Activated CD4-positive, alpha-beta memory T cell treated with anti-CD3 and anti-CD28 coated beads for 36 hours (primary cell): ENCODE measurements around the gene CELF2. TPM values are rescaled to one million over a fixed set of nuclear protein-coding genes. Genes with fewer than 3 reads are reported as not detected.
"Not testable (repeated sequence)": the region's sequence is repeated elsewhere in the genome, so short reads cannot be mapped to it uniquely, and the experiment has no call there.

Experiments
- CTCF ChIA-PET: fragments of 350-600 bp; sonication (Branson Sonifier 250); formaldehyde crosslinking; loops from one replicate; lab custom pipeline; 2021; ENCODE audit warnings: antibody characterized with exemption, inconsistent platforms; lab: Charles Lee
- POLR2A ChIA-PET: fragments of 350-600 bp; sonication (Branson Sonifier 250); formaldehyde crosslinking; loops from one replicate; lab custom pipeline; 2021; ENCODE audit warnings: antibody characterized with exemption; lab: Charles Lee
- DNase-seq: peaks from one replicate; pipeline ENCODE4 v3.0.0-alpha.2; 2020
- H3K27ac Mint-ChIP-seq: one replicate; pipeline ENCODE4 v1.8.0; 2021; ENCODE audit warnings: mixed read lengths
- H3K27me3 Mint-ChIP-seq: one replicate; pipeline ENCODE4 v1.8.0; 2021; ENCODE audit warnings: mixed read lengths
- H3K36me3 Mint-ChIP-seq: one replicate; pipeline ENCODE4 v1.8.0; 2021; ENCODE audit warnings: mixed read lengths
- H3K4me1 Mint-ChIP-seq: one replicate; pipeline ENCODE4 v1.8.0; 2021; ENCODE audit warnings: low read depth, mixed read lengths
- H3K4me3 Mint-ChIP-seq: one replicate; pipeline ENCODE4 v1.8.0; 2021; ENCODE audit warnings: mild to moderate bottlenecking, mixed read lengths
- H3K9me3 Mint-ChIP-seq: one replicate; pipeline ENCODE4 v1.8.0; 2021; ENCODE audit warnings: mixed read lengths
- intact Hi-C: fragments of 100-400 bp; cut with micrococcal nuclease; formaldehyde crosslinking; loops from one replicate; pipeline ENCODE4 v1.15.1; 2023
- total RNA-seq, 2 experiments: library from RNA; stranded (reverse); gene quantifications; one replicate each; pipeline ENCODE4 v1.2.3, GENCODE V29; 2021

Gene CELF2
- total RNA-seq, 2 experiments from 2014 or later = 109 to 113 TPM

- H3K27ac Mint-ChIP-seq = no peak overlapping the region
- DNase-seq = no peak
- H3K9me3 Mint-ChIP-seq = no peaks in the 10 kb centered on the region
- H3K27me3 Mint-ChIP-seq = no peaks in the 10 kb centered on the region
- H3K36me3 Mint-ChIP-seq = peaks cover 82% of the 10 kb centered on the region
- ChIA-PET POLR2A (interaction anchor here (0.6 to 12.3 kb wide), 14 partner anchors 11 to 93 kb away, joined by 3 to 253 read pairs (median 12); no protein-coding TSS in a partner anchor), CTCF (interaction anchor here (0.7 to 5.0 kb wide), 7 partner anchors 9 to 91 kb away, joined by 3 to 41 read pairs (median 7); no protein-coding TSS in a partner anchor)
- intact Hi-C loops = loop anchor here (1.0 to 10.0 kb wide), 5 partner anchors 15 to 945 kb away; partner anchors contain the start of gene SEC61A2
- peaks cover 95% of the 10 kb centered on the region for H3K4me1 Mint-ChIP-seq
- peak overlapping the region; percentile 89 for H3K4me3 Mint-ChIP-seq
Observed at GRCh38 chr10:11179516-11180105, 161.9 kb downstream of the CELF2 start.

- intact Hi-C loops = loop anchor here (1.0 to 5.0 kb wide), 2 partner anchors 20 to 33 kb away; no protein-coding TSS in a partner anchor
- Mint-ChIP-seq H3K27ac (no peak overlapping the region), H3K36me3 (peaks cover 82% of the 10 kb centered on the region), H3K9me3 (peaks cover 6% of the 10 kb centered on the region), H3K4me3 (peak overlapping the region; percentile 89), H3K4me1 (peaks cover 94% of the 10 kb centered on the region), H3K27me3 (no peaks in the 10 kb centered on the region)
- CTCF ChIA-PET = interaction anchor here (0.7 to 5.0 kb wide), 4 partner anchors 9 to 90 kb away, joined by 3 to 41 read pairs (median 18); no protein-coding TSS in a partner anchor
- DNase-seq = peak; percentile 85
- POLR2A ChIA-PET = interaction anchor here (1.0 to 12.3 kb wide), 10 partner anchors 11 to 90 kb away, joined by 3 to 253 read pairs (median 18); no protein-coding TSS in a partner anchor
Observed at GRCh38 chr10:11180228-11180627, 162.6 kb downstream of the CELF2 start.

GRCh38 chr10:11181978-11182377 is 164.3 kb downstream of the CELF2 start:
- no peaks in the 10 kb centered on the region for H3K27me3 Mint-ChIP-seq
- peaks cover 85% of the 10 kb centered on the region for H3K36me3 Mint-ChIP-seq
- CTCF ChIA-PET = interaction anchor here (0.7 to 5.0 kb wide), 5 partner anchors 9 to 54 kb away, joined by 3 to 41 read pairs (median 3); no protein-coding TSS in a partner anchor
- peaks cover 94% of the 10 kb centered on the region for H3K4me1 Mint-ChIP-seq
- no peak for DNase-seq
- intact Hi-C loops = loop anchor here (5.0 kb wide), 1 partner anchor 35 kb away; no protein-coding TSS in a partner anchor
- H3K9me3 Mint-ChIP-seq = peaks cover 11% of the 10 kb centered on the region
- H3K27ac Mint-ChIP-seq = no peak overlapping the region
- POLR2A ChIA-PET = interaction anchor here (0.9 to 12.3 kb wide), 9 partner anchors 9 to 56 kb away, joined by 3 to 253 read pairs (median 4); no protein-coding TSS in a partner anchor
- no peak overlapping the region for H3K4me3 Mint-ChIP-seq

GRCh38 chr10:11183015-11183414 is 165.3 kb downstream of the CELF2 start:
- Mint-ChIP-seq H3K27me3 (no peaks in the 10 kb centered on the region), H3K27ac (no peak overlapping the region), H3K9me3 (peaks cover 11% of the 10 kb centered on the region), H3K4me3 (peak overlapping the region; percentile 31), H3K36me3 (peaks cover 87% of the 10 kb centered on the region), H3K4me1 (peaks cover 93% of the 10 kb centered on the region)
- intact Hi-C loops = loop anchor here (5.0 kb wide), 1 partner anchor 36 kb away; no protein-coding TSS in a partner anchor
- CTCF ChIA-PET = interaction anchor here (0.6 to 1.5 kb wide), 6 partner anchors 10 to 66 kb away, joined by 3 to 4 read pairs (median 3); no protein-coding TSS in a partner anchor
- POLR2A ChIA-PET = interaction anchor here (1.0 to 12.3 kb wide), 8 partner anchors 8 to 60 kb away, joined by 3 to 253 read pairs (median 5); no protein-coding TSS in a partner anchor
- DNase-seq = no peak

- peak overlapping the region; percentile 62 for H3K27ac Mint-ChIP-seq
- peaks cover 86% of the 10 kb centered on the region for H3K36me3 Mint-ChIP-seq
- no peak overlapping the region for H3K4me3 Mint-ChIP-seq
- intact Hi-C loops = loop anchor here (5.0 kb wide), 1 partner anchor 37 kb away; no protein-coding TSS in a partner anchor
- ChIA-PET POLR2A (no interaction called here), CTCF (no interaction called here)
- H3K4me1 Mint-ChIP-seq = peaks cover 93% of the 10 kb centered on the region
- DNase-seq = no peak
- peaks cover 11% of the 10 kb centered on the region for H3K9me3 Mint-ChIP-seq
- H3K27me3 Mint-ChIP-seq = no peaks in the 10 kb centered on the region
Observed at GRCh38 chr10:11184093-11184492, 166.4 kb downstream of the CELF2 start.

- peak overlapping the region; percentile 63 for H3K27ac Mint-ChIP-seq
- peaks cover 94% of the 10 kb centered on the region for H3K4me1 Mint-ChIP-seq
- CTCF ChIA-PET, H3K4me3 Mint-ChIP-seq, H3K27me3 Mint-ChIP-seq, POLR2A ChIA-PET, intact Hi-C loops, DNase-seq: not testable (repeated sequence)
- H3K9me3 Mint-ChIP-seq = peaks cover 11% of the 10 kb centered on the region
- H3K36me3 Mint-ChIP-seq = peaks cover 83% of the 10 kb centered on the region
Observed at GRCh38 chr10:11185128-11185665, 167.5 kb downstream of the CELF2 start.

- Mint-ChIP-seq H3K27me3 (no peaks in the 10 kb centered on the region), H3K4me3 (peak overlapping the region; percentile 26), H3K4me1 (peaks cover 97% of the 10 kb centered on the region), H3K36me3 (peaks cover 76% of the 10 kb centered on the region), H3K27ac (peak overlapping the region; percentile 63), H3K9me3 (peaks cover 11% of the 10 kb centered on the region)
- POLR2A ChIA-PET = no interaction called here
- intact Hi-C loops = no loop called here
- DNase-seq = no peak
- CTCF ChIA-PET = no interaction called here
Observed at GRCh38 chr10:11186374-11186773, 168.7 kb downstream of the CELF2 start.

- intact Hi-C loops = no loop called here
- Mint-ChIP-seq H3K9me3 (peaks cover 10% of the 10 kb centered on the region), H3K4me1 (peaks cover 94% of the 10 kb centered on the region), H3K36me3 (peaks cover 71% of the 10 kb centered on the region), H3K27me3 (no peaks in the 10 kb centered on the region), H3K4me3 (no peak overlapping the region), H3K27ac (peak overlapping the region; percentile 47)
- ChIA-PET POLR2A (interaction anchor here (1.0 to 1.1 kb wide), 3 partner anchors 8 to 12 kb away, joined by 3 to 4 read pairs (median 3); no protein-coding TSS in a partner anchor), CTCF (interaction anchor here (1.1 kb wide), 1 partner anchor 82 kb away, joined by 3 read pairs; no protein-coding TSS in a partner anchor)
- no peak for DNase-seq
Observed at GRCh38 chr10:11189582-11190376, 172.1 kb downstream of the CELF2 start.

- POLR2A ChIA-PET = interaction anchor here (1.0 to 1.1 kb wide), 2 partner anchors 9 to 11 kb away, joined by 3 to 4 read pairs; no protein-coding TSS in a partner anchor
- Mint-ChIP-seq H3K27me3 (no peaks in the 10 kb centered on the region), H3K4me3 (no peak overlapping the region), H3K9me3 (no peaks in the 10 kb centered on the region), H3K27ac (peak overlapping the region; percentile 89), H3K4me1 (peaks cover 95% of the 10 kb centered on the region), H3K36me3 (peaks cover 70% of the 10 kb centered on the region)
- CTCF ChIA-PET = interaction anchor here (1.1 kb wide), 1 partner anchor 81 kb away, joined by 3 read pairs; no protein-coding TSS in a partner anchor
- intact Hi-C loops = no loop called here
- no peak for DNase-seq
Observed at GRCh38 chr10:11191190-11191589, 173.5 kb downstream of the CELF2 start.

GRCh38 chr10:11191678-11192077 is 174.0 kb downstream of the CELF2 start:
- ChIA-PET CTCF (no interaction called here), POLR2A (interaction anchor here (0.7 to 1.0 kb wide), 2 partner anchors 10 to 13 kb away, joined by 3 read pairs; no protein-coding TSS in a partner anchor)
- H3K9me3 Mint-ChIP-seq = no peaks in the 10 kb centered on the region
- peaks cover 68% of the 10 kb centered on the region for H3K36me3 Mint-ChIP-seq
- H3K27ac Mint-ChIP-seq = peak overlapping the region; percentile 89
- H3K4me3 Mint-ChIP-seq = no peak overlapping the region
- H3K27me3 Mint-ChIP-seq = no peaks in the 10 kb centered on the region
- H3K4me1 Mint-ChIP-seq = peaks cover 95% of the 10 kb centered on the region
- no peak for DNase-seq
- intact Hi-C loops = no loop called here
